HG02884 (cell line): Measurements from ENCODE around the gene TBCD.

ENCODE experiments used
- ATAC-seq: cut with Tn5 transposase; IDR thresholded peaks from one replicate; pipeline ENCODE4 v1.9.1; 2021; ENCODE audit warnings: mild to moderate bottlenecking, moderate library complexity; ENCODE audit not compliant: unreplicated experiment

Gene TBCD

GRCh38 chr17:82918508-82918907 is 166.6 kb downstream of the TBCD start:
- ATAC-seq, result no peak

- ATAC-seq, result no peak
Observed at GRCh38 chr17:82920150-82920549, 168.3 kb downstream of the TBCD start.

- ATAC-seq, result no peak
Observed at GRCh38 chr17:82920715-82921114, 168.8 kb downstream of the TBCD start.

- no peak for ATAC-seq
Observed at GRCh38 chr17:82921426-82921825, 169.6 kb downstream of the TBCD start.

GRCh38 chr17:82922646-82923045 is 170.8 kb downstream of the TBCD start:
- ATAC-seq, result no peak

GRCh38 chr17:82923366-82924113 is 171.7 kb downstream of the TBCD start:
- no peak for ATAC-seq

- no peak for ATAC-seq
Observed at GRCh38 chr17:82924214-82924613, 172.3 kb downstream of the TBCD start.

- ATAC-seq, result no peak
Observed at GRCh38 chr17:82924812-82925211, 172.9 kb downstream of the TBCD start.

GRCh38 chr17:82925336-82925735 is 173.5 kb downstream of the TBCD start:
- ATAC-seq, result no peak

GRCh38 chr17:82926081-82926480 is 174.2 kb downstream of the TBCD start:
- ATAC-seq, result no peak

GRCh38 chr17:82926716-82927115 is 174.9 kb downstream of the TBCD start:
- ATAC-seq, result no peak

- no peak for ATAC-seq
Observed at GRCh38 chr17:82927311-82927660, 175.4 kb downstream of the TBCD start.

GRCh38 chr17:82927661-82928601 is 176.1 kb downstream of the TBCD start:
- ATAC-seq, result no peak

- ATAC-seq, result no peak
Observed at GRCh38 chr17:82929011-82929622, 177.3 kb downstream of the TBCD start.

- ATAC-seq, result no peak
Observed at GRCh38 chr17:82929676-82930042, 177.8 kb downstream of the TBCD start.

- ATAC-seq, result no peak
Observed at GRCh38 chr17:82930043-82930923, 178.4 kb downstream of the TBCD start.

- no peak for ATAC-seq
Observed at GRCh38 chr17:82930924-82931698, 179.2 kb downstream of the TBCD start.

- ATAC-seq, result no peak
Observed at GRCh38 chr17:82931699-82932517, 180.0 kb downstream of the TBCD start.
